ENCODE data around the gene SIGLECL1. TPM values are rescaled to one million over a fixed set of nuclear protein-coding genes. Genes with fewer than 3 reads are reported as not detected.
"Not testable (repeated sequence)": the region's sequence is repeated elsewhere in the genome, so short reads cannot be mapped to it uniquely, and the experiment has no call there.

Gene SIGLECL1
- total RNA-seq (ENCODE audit: low replicate concordance): not detected in 2 replicates

DNA sequence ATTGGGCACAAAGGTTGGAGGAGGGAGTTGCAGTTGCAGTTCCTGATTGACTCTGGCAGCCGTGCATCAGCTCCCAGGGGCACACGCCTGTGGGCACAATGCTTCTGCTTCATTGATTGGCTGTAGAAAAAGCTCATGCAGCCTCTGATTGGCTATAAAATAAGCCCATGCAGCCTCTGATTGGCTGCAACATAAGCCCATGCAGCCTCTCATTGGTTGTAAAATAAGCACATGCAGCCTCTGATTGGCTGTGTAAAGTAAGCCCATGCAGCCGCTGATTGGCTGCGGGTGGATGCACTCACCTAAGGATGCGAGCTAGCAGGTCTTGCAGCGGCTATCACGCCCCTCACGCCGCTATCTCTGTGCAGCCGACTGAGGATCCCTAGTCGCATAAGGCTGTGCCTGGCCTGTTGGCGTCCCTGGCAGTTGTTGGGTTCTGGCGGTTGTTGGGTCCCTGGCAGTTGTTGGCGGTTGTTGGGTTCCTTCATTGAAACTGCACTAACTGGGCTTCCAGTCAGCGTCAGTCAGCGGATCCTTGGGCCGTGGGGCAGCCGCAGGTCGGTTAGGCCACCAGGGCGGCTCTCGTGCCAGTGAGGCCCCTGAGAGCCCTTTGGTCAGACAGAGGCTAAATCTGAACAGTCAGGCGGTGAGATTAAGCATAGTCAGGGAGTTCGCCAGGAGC, at the start of gene SIGLECL1:
Gene SIGLECL1, plus strand, starts transcription at position 295 of the 682 bp plus-strand sequence. CDS start 12,993 bp downstream, outside the sequence.
- TF ChIP-seq, protein P1, sequence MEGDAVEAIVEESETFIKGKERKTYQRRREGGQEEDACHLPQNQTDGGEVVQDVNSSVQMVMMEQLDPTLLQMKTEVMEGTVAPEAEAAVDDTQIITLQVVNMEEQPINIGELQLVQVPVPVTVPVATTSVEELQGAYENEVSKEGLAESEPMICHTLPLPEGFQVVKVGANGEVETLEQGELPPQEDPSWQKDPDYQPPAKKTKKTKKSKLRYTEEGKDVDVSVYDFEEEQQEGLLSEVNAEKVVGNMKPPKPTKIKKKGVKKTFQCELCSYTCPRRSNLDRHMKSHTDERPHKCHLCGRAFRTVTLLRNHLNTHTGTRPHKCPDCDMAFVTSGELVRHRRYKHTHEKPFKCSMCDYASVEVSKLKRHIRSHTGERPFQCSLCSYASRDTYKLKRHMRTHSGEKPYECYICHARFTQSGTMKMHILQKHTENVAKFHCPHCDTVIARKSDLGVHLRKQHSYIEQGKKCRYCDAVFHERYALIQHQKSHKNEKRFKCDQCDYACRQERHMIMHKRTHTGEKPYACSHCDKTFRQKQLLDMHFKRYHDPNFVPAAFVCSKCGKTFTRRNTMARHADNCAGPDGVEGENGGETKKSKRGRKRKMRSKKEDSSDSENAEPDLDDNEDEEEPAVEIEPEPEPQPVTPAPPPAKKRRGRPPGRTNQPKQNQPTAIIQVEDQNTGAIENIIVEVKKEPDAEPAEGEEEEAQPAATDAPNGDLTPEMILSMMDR (IDR thresholded peaks at IDR 0.05; ENCODE audit: insufficient read depth, low read length): no peak
- no peak for DNase-seq (ENCODE audit: low read depth)

DNA sequence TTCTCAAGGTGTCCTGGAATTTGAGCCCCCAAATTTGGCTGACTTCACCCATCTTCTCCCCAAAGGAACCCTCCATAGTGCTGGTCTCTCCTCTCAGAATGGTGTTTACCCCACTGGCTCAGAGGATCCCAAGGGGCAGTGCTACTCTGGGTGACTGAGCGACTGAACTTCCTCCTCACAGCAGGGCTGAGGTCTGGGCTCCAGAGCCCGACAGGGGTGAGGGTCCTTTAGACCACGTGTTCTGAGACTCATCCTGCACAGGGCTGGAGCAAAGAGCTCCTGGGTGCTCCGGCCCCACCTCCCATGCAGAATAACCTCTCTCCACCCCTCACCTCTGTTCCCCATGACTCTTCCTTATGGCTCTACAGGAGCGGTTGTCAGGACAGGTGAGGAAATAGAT, 49.2 kb upstream of the SIGLECL1 start:
- no peak for DNase-seq (ENCODE audit: low read depth)
- TF ChIP-seq, protein P1 (IDR thresholded peaks at IDR 0.05; ENCODE audit: insufficient read depth, low read length): no peak
- H3K4me3 ChIP-seq (ENCODE audit: low read depth, low read length): no peak overlapping the region

More for the DNA sequence above, at the start of gene SIGLECL1:
- no peak within 1 kb of the TSS for H3K4me3 ChIP-seq (ENCODE audit: low read depth, low read length)

DNA sequence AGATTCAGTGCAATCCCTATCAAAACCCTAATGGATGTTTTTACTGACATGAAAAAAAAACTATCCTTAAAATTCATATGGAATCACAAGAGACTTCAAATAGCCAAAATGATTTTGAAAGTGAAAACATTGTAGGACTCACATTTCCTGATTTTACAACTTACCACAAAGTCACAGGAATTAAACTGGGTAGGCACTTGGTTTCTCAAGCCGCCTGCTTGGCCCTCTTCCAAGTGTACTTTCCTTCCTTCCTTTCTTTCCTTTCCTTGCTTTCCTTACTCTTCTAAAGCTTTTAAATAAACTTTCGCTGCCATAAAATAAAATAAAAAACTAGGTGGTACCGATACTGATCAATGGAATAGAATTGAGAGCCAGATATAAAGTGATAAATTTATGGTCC, 47.0 kb upstream of the SIGLECL1 start:
- TF ChIP-seq, protein P1 (IDR thresholded peaks at IDR 0.05; ENCODE audit: insufficient read depth, low read length): no peak
- DNase-seq (ENCODE audit: low read depth): no peak

DNA sequence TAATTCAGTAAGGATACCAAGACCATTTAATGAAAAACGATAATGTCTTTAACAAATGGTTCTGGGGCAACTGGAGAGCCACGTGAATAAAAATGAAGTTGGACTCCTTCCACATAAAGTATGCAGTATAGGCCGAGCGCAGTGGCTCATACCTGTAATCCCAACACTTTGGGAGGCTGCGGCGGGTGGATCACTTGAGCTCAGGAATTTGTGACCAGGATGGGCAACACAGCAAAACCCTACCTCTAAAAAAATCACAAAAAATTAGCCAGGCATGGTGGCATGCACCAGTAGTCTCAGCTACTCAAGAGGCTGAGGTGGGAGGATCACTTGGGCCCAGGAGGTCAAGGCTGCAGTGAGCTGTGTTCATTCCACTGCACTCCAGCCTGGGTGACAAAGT, 46.6 kb upstream of the SIGLECL1 start:
- no peak overlapping the region for H3K4me3 ChIP-seq (ENCODE audit: low read depth, low read length)
- DNase-seq (ENCODE audit: low read depth): no peak
- TF ChIP-seq, protein P1 (IDR thresholded peaks at IDR 0.05; ENCODE audit: insufficient read depth, low read length): no peak

More for the DNA sequence above, 47.0 kb upstream of the SIGLECL1 start:
- no peak overlapping the region for H3K4me3 ChIP-seq (ENCODE audit: low read depth, low read length)

DNA sequence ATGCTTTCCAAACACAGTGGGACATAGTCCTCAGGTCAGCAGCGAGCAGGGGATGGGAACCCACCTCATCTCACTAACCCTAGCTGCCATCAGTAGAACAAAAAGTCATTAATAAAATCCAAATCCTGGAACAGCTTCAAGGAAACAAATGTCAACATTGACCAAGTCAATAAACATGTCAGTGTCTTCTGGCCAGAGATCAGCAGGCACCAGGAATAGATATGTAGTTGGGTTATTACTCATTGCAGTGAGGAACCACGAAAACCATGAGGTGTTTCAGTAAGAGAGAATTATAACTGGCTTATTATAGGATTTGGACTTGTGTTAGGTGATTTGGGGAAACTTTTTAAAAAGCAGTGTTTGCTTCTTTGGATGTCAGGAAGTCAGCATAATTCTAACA, 43.1 kb upstream of the SIGLECL1 start:
- DNase-seq (ENCODE audit: low read depth): no peak
- H3K4me3 ChIP-seq (ENCODE audit: low read depth, low read length): no peak overlapping the region
- TF ChIP-seq, protein P1 (IDR thresholded peaks at IDR 0.05; ENCODE audit: insufficient read depth, low read length): no peak

DNA sequence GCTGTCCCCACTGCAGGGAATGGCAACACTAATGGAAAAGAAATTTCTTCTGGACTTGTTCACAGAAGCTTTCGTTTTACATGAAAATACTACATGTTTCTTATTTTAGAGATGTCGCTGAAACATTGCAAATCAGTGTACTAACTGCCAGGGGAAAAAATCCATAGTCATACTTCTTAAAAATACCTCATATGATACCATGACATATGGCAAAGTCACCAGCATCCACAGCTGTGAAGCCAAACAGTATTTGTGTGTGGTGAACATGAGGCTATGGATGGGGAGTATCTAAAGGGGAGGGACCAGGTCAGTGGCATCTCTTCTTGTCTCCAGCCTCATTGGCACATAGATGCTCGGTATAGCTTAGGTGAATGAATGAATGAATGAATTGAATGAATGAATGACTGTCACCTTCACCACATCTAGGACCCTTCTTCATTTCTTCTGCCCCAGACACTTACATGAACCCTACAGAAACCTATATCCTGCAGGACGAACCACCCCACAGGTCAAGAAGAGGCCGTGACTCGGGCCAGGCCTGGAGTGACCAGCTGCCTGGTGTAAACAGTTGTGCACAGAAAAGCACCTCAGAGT, 40.6 kb upstream of the SIGLECL1 start:
- TF ChIP-seq, protein P1 (IDR thresholded peaks at IDR 0.05; ENCODE audit: insufficient read depth, low read length): no peak
- DNase-seq (ENCODE audit: low read depth): no peak
- H3K4me3 ChIP-seq (ENCODE audit: low read depth, low read length): no peak overlapping the region

DNA sequence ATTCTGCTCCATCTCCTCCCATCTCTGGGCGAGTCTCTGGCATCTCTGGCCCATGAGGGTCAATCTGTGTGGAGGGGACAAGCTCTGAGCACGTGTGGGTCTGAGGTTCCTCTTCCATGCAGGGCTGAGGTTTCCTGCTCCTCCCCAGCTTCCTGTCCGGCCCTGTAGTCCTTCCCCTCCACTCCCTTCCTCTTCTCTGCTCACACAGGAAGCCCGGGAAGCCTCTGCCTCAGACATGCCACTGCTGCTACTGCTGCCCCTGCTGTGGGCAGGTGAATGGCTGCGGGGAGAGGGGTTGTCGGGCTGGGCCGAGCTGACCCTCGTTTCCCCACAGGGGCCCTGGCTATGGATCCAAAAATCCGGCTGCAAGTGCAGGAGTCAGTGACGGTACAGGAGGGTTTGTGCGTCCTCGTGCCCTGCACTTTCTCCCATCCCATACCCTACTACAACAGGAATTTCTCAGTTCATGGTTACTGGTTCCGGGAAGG, 40.0 kb upstream of the SIGLECL1 start:
- not testable (repeated sequence) for H3K4me3 ChIP-seq (ENCODE audit: low read depth, low read length); DNase-seq (ENCODE audit: low read depth)

Data from fibroblast of the aortic adventitia (primary cell).